Natural killer cell (primary cell): ENCODE data around the gene BICDL1. TPM values are rescaled to one million over a fixed set of nuclear protein-coding genes. Genes with fewer than 3 reads are reported as not detected.
A peak's percentile ranks its signal among the peaks of the same experiment; 100 is the strongest.

ENCODE experiments used
- ATAC-seq, 3 donors: fragments of 150-1000 bp in 2 of 3; fragments of 200-7000 bp in 1 of 3; cut with Tn5 transposase; 1 replicate in 1 of 3; 2 replicates in 2 of 3; pipeline ENCODE4 v1.10.0; 2021; ENCODE audit warnings: mild to moderate bottlenecking in 2 of 3, moderate library complexity in 2 of 3
- DNase-seq, 2 donors: peaks; one replicate each; pipeline versions ENCODE4 v3.0.0 to v3.0.0-alpha.2; 2013 to 2021; ENCODE audit warnings: mixed read lengths in 1 of 2
- H3K27ac ChIP-seq: one replicate; pipeline ENCODE4 v1.5.1; 2013; ENCODE audit warnings: mild to moderate bottlenecking, low read length
- H3K27me3 ChIP-seq: one replicate; pipeline ENCODE4 v1.6.1; 2013; ENCODE audit warnings: low read length; ENCODE audit not compliant: control insufficient read depth, insufficient read depth
- H3K36me3 ChIP-seq: one replicate; pipeline ENCODE4 v1.6.1; 2013; ENCODE audit warnings: low read length; ENCODE audit not compliant: control insufficient read depth, insufficient read depth
- H3K4me1 ChIP-seq: one replicate; pipeline ENCODE4 v1.6.1; 2013; ENCODE audit warnings: low read length; ENCODE audit not compliant: control insufficient read depth, insufficient read depth
- H3K4me3 ChIP-seq: one replicate; pipeline ENCODE4 v1.5.1; 2013; ENCODE audit warnings: low read length
- H3K9me3 ChIP-seq: one replicate; pipeline ENCODE4 v1.6.1; 2013; ENCODE audit warnings: low read length; ENCODE audit not compliant: control insufficient read depth, insufficient read depth
- H3K27ac Mint-ChIP-seq, 2 donors: one replicate each; pipeline ENCODE4 v1.8.0; 2022; ENCODE audit warnings: mild to moderate bottlenecking in 2 of 2, mixed read lengths in 2 of 2, moderate library complexity in 1 of 2
- H3K27me3 Mint-ChIP-seq, 2 donors: one replicate each; pipeline ENCODE4 v1.8.0; 2022; ENCODE audit warnings: low read depth in 2 of 2, mixed read lengths in 2 of 2
- H3K36me3 Mint-ChIP-seq: one replicate; pipeline ENCODE4 v1.8.0; 2022; ENCODE audit warnings: mixed read lengths
- H3K4me1 Mint-ChIP-seq, 2 donors: one replicate each; pipeline ENCODE4 v1.8.0; 2022; ENCODE audit warnings: mixed read lengths in 2 of 2
- H3K4me3 Mint-ChIP-seq: one replicate; pipeline ENCODE4 v1.8.0; 2022; ENCODE audit warnings: mild to moderate bottlenecking, moderate library complexity, mixed read lengths
- H3K9me3 Mint-ChIP-seq, 2 donors: one replicate each; pipeline ENCODE4 v1.8.0; 2022; ENCODE audit warnings: mixed read lengths in 2 of 2
- WGBS: methylation state at CpG from one replicate; pipeline ENCODE4 v1.1.7; 2013; ENCODE audit warnings: missing lambda C conversion rate; ENCODE audit not compliant: insufficient coverage; 5-methylcytosine and 5-hydroxymethylcytosine counted together
- intact Hi-C: fragments of 100-400 bp; cut with micrococcal nuclease; formaldehyde crosslinking; loops from one replicate; pipeline ENCODE4 v1.14.2; 2022
- total RNA-seq, 4 donors: library from RNA; stranded (reverse); fragments of 120-200 nt in 1 of 4; gene quantifications; one replicate each; pipeline versions ENCODE4 v1.2.3 to v1.2.4, GENCODE V29; 2013 to 2022
- TF ChIP-seq, protein P1 (sequence below): fragments of 200-600 bp; IDR thresholded peaks from one replicate; pipeline ENCODE4 v1.8.0; 2022; ENCODE audit warnings: antibody characterized with exemption

BICDL1 gene
- total RNA-seq, 3 donors from 2014 or later (not counting 1 experiment from before 2014, with no cell fraction given), result 29.3 to 37.1 (median 34.3) TPM

GRCh38 chr12:120006258-120006975, 17.4 kb downstream of the BICDL1 start:
- peak overlapping the region; percentile 53 for H3K27ac ChIP-seq
- intact Hi-C loops, result no loop called here
- Mint-ChIP-seq H3K27ac (peak overlapping the region; percentile 72 to 77), H3K4me3 (peak overlapping the region; percentile 1), H3K36me3 (no peaks in the 10 kb centered on the region), H3K27me3 (no peaks in the 10 kb centered on the region), H3K9me3 (no peaks in the 10 kb centered on the region), H3K4me1 (peaks cover 20 to 22% of the 10 kb centered on the region in 2 donors)
- H3K36me3 ChIP-seq, result peaks cover 6% of the 10 kb centered on the region
- TF ChIP-seq, protein P1, sequence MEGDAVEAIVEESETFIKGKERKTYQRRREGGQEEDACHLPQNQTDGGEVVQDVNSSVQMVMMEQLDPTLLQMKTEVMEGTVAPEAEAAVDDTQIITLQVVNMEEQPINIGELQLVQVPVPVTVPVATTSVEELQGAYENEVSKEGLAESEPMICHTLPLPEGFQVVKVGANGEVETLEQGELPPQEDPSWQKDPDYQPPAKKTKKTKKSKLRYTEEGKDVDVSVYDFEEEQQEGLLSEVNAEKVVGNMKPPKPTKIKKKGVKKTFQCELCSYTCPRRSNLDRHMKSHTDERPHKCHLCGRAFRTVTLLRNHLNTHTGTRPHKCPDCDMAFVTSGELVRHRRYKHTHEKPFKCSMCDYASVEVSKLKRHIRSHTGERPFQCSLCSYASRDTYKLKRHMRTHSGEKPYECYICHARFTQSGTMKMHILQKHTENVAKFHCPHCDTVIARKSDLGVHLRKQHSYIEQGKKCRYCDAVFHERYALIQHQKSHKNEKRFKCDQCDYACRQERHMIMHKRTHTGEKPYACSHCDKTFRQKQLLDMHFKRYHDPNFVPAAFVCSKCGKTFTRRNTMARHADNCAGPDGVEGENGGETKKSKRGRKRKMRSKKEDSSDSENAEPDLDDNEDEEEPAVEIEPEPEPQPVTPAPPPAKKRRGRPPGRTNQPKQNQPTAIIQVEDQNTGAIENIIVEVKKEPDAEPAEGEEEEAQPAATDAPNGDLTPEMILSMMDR, result no peak
- ATAC-seq (no peak), DNase-seq (peak in 1 of 2 donors; percentile 54)
- H3K4me3 ChIP-seq, result no peak overlapping the region
- WGBS, result 96% methylated on average over 2 of the region's 3 CpGs
- no peaks in the 10 kb centered on the region for H3K27me3 ChIP-seq
- H3K9me3 ChIP-seq, result no peaks in the 10 kb centered on the region
- H3K4me1 ChIP-seq, result peaks cover 16% of the 10 kb centered on the region

DNA sequence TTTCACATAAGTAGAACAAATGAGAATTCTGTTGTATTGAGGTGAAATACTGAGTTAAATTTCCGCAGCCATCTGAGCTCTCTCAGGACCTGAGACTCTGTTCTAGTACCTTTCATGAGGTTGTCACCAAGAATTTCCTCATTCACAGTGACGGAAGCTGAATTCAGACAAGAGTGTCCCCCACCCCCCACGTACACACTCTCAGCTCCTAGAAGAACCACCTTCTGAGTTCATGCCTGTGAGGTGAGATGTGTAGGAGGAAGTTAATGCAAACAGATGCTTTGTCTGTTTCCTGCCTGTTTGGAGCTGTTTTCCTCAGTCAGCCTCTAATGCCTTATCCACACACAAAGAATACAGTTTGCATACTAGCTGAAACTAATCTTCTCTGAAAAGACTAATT, 18.2 kb downstream of the BICDL1 start:
- 23% methylated on average over 2 of the region's 3 CpGs for WGBS
- intact Hi-C loops, result no loop called here
- Histone ChIP-seq H3K4me3 (no peak overlapping the region), H3K36me3 (peaks cover 4% of the 10 kb centered on the region), H3K4me1 (peaks cover 19% of the 10 kb centered on the region), H3K27me3 (no peaks in the 10 kb centered on the region), H3K9me3 (no peaks in the 10 kb centered on the region), H3K27ac (peak overlapping the region; percentile 53)
- no peaks in the 10 kb centered on the region for H3K36me3 Mint-ChIP-seq
- no peaks in the 10 kb centered on the region for H3K27me3 Mint-ChIP-seq
- peak; percentile 77 to 86 (median 78) for ATAC-seq
- peaks cover 26 to 28% of the 10 kb centered on the region in 2 donors for H3K4me1 Mint-ChIP-seq
- peak overlapping the region; percentile 72 to 77 for H3K27ac Mint-ChIP-seq
- peak; percentile 25 to 93 for DNase-seq
- no peak overlapping the region for H3K4me3 Mint-ChIP-seq
- TF ChIP-seq, protein P1, result no peak
- H3K9me3 Mint-ChIP-seq, result no peaks in the 10 kb centered on the region

DNA sequence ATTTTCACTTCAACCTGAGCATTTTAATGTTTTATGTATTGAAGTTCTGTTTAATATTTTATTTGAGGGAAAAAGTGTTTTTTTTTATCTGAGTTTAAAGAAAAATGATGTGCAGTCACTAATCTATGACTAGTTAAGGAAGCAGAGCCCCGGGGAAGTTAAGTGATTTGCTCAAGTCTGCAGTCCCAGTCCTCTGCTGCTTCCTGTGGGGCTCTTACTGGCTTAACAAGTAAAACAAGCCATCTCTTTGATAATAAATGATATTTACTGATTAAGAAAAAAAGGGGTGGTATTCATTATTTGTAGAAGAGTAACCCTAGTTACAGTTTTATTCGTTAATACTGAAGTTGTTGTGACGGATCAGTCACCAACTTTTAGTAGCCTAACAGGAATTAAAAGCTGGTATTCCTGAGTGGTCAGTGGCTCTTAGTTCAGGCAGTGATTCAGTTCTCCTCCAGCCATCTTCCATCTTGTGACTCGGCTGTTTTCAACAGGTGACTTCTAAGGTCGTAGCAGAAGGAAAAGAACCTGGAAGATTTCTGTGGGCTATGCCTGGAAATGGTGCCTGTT, 21.7 kb downstream of the BICDL1 start:
- Mint-ChIP-seq H3K4me1 (peaks cover 47 to 52% of the 10 kb centered on the region in 2 donors), H3K9me3 (no peaks in the 10 kb centered on the region), H3K36me3 (no peaks in the 10 kb centered on the region), H3K27me3 (no peaks in the 10 kb centered on the region), H3K27ac (peak overlapping the region; percentile 57 to 82), H3K4me3 (no peak overlapping the region)
- H3K4me1 ChIP-seq, result peaks cover 46% of the 10 kb centered on the region
- DNase-seq, result peak in 1 of 2 donors; percentile 63
- no peaks in the 10 kb centered on the region for H3K27me3 ChIP-seq
- no peaks in the 10 kb centered on the region for H3K36me3 ChIP-seq
- ATAC-seq, result no peak
- H3K4me3 ChIP-seq, result no peak overlapping the region
- intact Hi-C loops, result no loop called here
- TF ChIP-seq, protein P1, result no peak
- 80% methylated on average over 5 of the region's 5 CpGs for WGBS
- no peak overlapping the region for H3K27ac ChIP-seq
- H3K9me3 ChIP-seq, result no peaks in the 10 kb centered on the region
